ENCODE results near the gene FOXP2.

Gene FOXP2

DNA sequence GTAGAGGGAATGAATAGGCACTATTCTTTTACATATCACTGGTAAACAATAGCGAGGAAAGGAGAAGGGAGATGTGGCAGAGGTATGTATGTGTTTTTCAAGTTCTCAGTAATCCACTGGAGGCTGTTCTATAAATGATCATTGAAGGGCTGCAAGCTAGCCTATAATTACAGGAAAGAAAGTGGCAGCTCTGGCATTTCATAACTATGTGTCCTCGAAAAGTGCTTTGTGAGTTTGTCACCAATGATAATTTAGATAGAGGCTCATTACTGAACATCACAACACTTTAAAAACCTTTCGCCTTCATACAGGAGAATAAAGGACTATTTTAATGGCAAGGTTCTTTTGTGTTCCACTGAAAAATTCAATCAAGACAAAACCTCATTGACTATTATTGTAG, 235.1 kb downstream of the FOXP2 start:
- in situ Hi-C loops (cut with HindIII; ENCODE audit: low sequenced_read_pairs), result no loop called here

DNA sequence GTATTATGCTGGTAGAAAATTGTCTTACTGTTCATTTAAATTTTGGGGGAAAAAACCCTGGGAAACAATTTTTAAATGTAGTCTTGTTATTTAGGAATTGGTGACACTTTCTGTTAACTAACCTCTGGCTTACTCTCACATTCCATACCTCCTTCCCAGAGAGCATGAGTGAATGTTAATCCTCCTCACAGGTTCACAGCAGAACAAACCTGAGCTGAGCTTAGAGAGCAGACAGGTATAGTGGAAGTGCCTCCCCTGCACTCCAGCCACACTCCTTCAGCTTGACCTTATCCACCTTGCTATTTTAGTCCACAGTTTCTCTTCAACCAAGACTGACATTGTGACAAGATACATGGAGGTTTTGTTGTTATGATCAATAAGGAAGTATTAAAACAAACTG, 235.9 kb downstream of the FOXP2 start:
- in situ Hi-C loops (cut with HindIII; ENCODE audit: low sequenced_read_pairs), result no loop called here

DNA sequence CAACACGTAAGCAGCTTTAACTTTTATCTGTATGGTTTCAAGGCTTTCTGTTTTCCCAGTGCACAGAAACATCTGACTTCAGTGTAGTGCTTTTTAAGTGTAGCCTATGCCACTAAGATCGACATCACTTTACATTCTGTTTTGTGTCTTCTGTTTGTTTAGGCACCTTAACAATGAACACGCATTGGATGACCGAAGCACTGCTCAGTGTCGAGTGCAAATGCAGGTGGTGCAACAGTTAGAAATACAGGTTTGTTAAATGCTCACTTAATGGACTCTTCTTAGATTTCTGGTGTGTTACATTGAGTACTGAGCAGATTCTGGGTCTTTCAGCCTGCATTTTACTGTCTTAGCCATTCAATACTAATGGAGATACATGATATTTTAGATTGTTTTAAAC, 237.4 kb downstream of the FOXP2 start:
- in situ Hi-C loops (cut with HindIII; ENCODE audit: low sequenced_read_pairs), result no loop called here

DNA sequence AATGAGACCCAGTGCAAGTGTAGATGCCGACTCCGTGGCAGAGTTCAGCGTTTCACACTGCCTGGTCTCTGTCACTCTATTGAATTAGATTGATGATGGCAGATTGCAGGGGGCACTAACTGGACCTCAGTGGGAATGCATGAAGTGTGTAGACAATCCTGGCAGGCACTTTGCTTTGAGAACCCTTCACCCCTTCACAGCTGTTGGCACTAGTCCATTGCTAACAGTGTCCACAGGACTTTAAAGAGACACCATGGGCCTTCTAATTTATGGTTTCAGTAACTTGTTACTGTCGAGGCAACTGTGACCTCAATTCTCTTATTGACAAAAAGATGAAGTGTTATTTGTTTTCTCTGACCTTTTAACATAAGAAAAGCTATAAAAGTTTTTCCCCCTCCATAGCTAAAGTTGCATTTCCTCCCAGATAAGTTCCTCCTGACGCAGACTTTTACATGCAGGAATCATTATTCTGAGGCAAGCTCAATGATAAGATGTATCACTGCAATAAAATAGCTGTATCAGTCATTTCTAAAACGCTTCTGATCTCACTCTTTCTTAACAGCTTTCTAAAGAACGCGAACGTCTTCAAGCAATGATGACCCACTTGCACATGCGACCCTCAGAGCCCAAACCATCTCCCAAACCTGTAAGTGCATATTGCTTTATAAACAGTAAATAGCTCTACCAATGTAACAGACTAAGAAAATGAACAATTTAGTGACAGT, 238.9 kb downstream of the FOXP2 start:
- in situ Hi-C loops (cut with HindIII; ENCODE audit: low sequenced_read_pairs), result no loop called here

DNA sequence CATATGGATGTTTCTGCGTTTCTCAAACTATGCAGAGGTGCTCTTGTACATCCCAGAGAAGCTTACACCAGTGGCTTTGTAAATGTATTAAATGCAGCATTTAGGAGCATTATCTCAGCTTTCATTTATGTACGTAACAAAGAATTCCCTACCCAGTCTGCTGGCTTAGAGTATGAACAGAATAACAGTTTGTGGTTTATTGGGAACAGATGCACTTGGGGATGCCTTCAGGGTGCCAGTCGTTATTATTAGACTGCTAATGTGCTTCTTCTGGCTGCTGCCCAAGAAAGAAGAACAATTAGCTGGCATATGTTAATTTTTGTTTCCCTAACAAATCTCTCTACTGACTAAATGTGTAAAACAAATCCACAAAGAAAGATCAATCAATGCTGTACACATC, 241.9 kb downstream of the FOXP2 start:
- in situ Hi-C loops (cut with HindIII; ENCODE audit: low sequenced_read_pairs), result no loop called here

DNA sequence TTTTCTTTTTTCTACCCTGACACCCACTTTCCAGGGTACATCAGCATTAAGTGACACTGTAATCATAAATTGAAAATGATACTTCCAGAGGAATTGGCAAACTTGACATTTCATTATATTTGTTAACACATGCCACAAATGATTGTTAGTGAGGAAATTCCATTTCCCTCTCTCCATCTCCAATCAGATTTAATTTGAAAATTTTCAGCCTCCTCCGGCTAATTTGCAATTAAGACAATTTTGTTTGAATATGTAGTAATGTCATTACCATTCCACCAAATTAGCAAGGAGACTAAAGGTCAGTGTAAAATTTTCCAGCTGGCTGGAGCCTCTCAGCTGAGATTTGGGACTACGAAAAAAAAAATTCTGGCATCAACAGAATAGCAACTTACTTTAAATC, 242.7 kb downstream of the FOXP2 start:
- in situ Hi-C loops (cut with HindIII; ENCODE audit: low sequenced_read_pairs), result no loop called here

DNA sequence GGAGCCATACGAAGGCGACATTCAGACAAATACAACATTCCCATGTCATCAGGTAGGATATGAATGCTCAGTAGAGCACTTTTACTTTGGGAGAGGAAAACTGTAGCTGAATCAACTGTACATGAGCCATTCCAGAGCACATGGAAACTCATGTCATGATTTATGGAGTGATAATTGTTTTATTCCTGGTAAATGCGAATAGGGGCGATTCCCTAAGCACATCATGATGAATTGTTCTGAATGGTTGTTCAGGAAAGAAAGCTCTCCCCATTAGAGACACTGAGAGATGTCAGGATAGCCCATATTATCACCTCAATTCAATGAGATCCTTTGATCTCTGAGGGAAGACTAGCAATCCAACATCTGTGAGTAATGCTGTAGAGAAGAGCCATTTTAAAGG, 243.6 kb downstream of the FOXP2 start:
- in situ Hi-C loops (cut with HindIII; ENCODE audit: low sequenced_read_pairs), result no loop called here

DNA sequence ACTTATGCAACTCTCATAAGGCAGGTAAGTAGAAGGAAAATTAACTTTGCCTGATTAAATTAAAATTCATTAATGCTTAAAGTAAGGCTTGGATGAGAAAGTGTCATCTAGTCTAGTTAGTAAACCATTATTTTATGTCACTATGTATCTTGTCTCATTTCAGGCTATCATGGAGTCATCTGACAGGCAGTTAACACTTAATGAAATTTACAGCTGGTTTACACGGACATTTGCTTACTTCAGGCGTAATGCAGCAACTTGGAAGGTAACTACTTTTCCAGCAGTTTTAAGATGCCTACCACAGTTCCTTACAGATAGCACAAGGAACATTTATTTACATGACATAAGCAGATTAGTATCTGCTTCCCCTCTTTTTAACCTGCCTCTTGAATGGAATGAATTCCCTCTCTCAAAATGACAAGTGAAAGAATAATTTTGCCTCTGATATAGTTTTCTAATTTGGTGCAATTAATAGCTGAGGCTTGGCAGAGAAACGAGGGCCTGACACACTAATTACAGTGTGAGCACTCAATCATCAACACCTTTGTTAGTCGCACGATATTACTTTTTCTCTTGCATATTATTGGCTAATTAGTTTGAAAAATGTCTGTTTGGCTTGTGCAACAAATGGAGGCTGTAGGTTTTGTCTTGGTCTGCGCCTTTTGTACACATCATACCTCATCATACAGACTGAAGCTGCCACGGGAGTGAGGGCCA, 245.0 kb downstream of the FOXP2 start:
- in situ Hi-C loops (cut with HindIII; ENCODE audit: low sequenced_read_pairs), result no loop called here

DNA sequence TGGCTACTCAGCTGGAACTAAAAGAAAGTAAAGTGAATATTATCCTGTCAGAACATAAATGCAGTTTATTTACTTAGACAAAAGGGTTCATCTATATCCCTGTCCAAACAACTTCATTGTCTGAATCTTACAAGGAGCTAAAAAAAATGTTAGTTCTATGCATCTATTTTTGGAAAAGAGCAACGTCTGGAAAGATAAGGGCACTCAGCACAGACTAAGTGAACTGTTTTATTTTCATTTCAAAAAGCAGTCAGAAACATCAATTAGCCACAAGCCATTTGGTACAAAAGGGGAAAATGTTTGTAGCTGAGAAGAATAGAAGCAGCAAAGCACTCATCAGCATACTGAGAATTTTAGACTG, 245.5 kb downstream of the FOXP2 start:
- in situ Hi-C loops (cut with HindIII; ENCODE audit: low sequenced_read_pairs), result no loop called here

DNA sequence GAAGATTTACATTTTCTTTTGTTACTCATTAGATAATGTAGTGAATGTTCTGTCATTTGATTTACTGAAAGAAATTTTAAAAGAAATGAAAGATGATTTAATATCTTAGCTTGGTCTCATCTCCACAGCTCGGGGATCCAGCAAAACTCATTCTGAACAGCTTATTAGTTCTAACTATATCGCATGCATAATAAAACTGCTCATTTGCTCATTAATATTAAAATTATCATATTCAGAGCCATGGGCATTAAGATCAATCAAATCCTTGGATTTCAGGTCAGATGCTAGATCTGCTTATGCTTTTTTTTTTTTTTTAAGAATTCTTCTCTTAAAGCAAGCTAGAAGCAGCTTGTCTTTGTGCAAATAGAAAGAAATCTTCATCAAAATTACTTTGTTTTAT, 246.1 kb downstream of the FOXP2 start:
- in situ Hi-C loops (cut with HindIII; ENCODE audit: low sequenced_read_pairs), result no loop called here

DNA sequence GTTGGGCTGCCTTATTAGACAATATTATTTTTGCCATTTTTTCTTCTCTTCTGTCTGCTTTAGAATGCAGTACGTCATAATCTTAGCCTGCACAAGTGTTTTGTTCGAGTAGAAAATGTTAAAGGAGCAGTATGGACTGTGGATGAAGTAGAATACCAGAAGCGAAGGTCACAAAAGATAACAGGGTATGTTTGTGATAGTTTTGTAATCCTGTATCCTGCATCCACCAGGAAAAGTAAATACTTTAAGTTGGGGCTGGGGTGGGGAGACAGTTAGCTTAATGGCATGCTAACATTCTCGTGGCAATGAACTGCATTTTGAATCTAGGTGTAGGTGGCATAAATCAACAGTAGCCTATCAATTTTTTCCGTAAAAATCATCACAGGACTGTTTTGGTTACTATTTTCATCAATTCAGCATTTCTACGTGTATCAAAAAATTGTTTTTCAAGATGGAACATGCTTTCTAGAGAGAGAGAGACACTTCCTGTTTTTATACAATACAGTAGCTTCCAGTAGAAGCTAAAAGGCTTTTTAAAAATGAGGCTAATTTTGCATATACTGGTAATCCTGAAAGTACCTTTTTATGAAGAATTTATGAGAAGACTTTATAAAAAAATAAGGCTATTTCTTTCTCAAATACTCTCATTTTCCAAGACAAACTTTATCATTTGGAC, 247.5 kb downstream of the FOXP2 start:
- in situ Hi-C loops (cut with HindIII; ENCODE audit: low sequenced_read_pairs), result no loop called here

DNA sequence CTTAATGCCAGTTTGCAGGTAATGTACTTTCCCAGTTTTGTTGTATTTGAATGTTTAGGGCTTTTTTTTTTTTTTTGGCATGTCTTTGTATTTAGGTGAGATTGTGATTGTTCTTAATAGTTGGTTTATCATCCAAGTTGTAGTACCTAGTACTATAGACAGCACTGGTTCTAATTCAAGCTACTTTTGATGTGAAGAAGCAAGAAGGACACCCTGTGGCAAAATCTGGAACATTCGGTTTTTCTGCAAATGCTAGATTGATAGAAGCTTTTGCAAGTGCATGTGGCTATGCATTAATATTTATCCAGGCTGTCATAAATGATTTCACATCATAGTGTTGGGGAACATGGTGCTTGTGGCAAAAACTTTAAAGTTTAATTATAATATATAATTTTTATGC, 248.9 kb downstream of the FOXP2 start:
- in situ Hi-C loops (cut with HindIII; ENCODE audit: low sequenced_read_pairs), result no loop called here

DNA sequence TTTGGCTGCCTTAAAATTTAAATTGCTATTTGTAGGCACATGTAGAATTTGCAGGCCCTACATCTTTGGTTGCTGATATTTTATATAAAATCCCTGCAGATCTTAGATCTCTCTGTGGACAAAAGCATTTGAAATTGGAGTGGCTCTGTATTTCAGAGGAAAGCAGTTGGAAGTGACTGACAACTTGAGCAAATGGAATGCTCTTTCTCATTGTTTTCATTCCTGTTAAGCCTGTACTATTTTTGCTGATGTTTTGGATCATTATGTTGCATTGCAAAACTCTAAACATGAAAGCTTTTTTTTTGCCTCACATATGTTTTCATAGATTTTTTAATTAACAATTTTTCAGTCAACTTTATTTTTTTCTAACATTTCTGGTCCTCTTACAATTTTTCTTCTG, 256.1 kb downstream of the FOXP2 start:
- in situ Hi-C loops (cut with HindIII; ENCODE audit: low sequenced_read_pairs), result no loop called here

DNA sequence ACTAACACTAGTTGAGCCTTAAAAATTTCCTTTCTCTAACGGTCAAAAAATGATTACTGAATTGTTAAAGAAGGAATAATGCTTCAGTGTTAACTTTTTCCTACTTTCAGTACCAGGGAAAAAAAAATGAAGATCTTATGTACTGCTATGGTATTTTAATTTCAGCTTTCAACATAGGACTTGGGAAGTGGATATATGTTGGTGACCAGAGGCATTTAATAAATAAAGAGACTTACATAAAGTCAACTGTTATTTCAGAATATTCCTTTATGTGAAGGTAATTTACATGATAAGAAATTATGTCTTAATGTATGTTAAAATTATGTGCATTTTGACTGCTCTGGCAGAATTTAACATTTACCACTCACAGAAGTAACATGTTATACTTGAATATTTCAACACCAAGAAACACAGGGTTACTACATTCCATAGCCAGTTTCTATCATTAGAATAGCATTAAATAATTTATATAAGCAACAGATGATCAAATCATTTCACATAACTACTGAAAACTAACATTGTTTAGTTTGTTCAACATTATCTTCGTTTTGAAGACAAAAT, 257.0 kb downstream of the FOXP2 start:
- in situ Hi-C loops (cut with HindIII; ENCODE audit: low sequenced_read_pairs), result no loop called here

DNA sequence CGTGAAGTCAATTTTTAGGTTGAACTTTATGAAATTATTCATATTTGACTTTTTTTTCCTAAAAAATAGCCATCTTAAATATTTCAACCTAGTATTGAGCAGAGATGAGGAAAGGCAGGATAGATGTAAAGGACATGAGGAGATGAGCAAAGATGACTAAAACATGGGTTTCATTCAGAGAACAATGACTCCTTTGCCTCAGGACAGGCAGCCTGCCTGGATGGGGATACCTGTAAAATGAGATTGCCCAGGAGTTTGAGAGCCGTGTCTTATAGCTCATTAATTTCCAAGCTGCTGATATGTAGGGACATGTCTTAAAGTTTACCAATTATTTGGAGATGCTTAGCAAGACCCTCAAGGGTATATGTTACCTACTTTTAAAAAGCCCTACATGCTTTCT, 263.5 kb downstream of the FOXP2 start:
- in situ Hi-C loops (cut with HindIII; ENCODE audit: low sequenced_read_pairs), result no loop called here

DNA sequence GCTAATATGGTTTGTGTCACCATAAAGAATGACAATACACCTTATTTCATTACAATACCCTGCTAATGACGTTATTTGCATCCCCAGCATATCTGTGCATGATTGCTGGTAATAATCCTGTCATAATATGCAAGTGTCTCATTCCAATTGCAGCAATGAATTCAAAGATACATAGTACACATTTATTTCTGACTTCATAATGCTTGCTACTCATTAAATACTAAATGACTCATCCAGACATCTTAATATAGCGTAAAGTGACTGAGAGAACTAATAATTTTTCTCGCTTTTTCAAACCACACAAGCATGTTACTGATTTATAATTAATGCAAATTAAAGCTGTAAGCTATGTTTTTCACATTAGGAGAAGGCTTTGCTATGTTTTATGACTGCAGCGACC, 272.6 kb downstream of the FOXP2 start:
- in situ Hi-C loops (cut with HindIII; ENCODE audit: low sequenced_read_pairs), result no loop called here

DNA sequence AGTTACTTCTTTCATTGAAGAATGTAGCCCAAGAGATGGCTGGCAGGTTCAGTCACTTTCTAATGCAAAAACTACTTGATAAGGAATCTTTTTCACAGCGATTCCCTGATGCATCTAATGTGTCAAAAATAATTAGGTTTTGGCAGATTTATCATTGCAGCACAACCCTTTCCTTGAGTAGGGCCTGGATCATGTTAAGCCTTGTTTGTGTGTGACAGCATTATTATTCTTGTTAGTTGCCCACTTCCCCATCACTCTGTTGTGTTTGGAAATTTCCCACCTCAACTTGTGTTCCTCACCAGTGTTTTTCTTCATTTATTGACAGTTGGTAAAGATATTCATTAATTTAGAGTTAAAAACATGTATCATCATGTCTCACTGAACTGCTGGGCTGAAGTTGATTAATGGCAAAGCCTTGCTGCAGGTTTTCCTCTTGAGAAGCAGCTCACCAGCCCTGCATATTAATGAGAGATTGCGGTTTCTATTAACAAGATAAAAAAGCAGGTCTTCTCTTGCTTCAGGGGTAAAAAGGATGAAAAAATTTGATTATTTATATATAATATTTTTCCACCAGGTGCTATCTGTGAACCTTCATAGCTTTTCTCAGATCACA, 273.9 kb downstream of the FOXP2 start:
- in situ Hi-C loops (cut with HindIII; ENCODE audit: low sequenced_read_pairs), result no loop called here

DNA sequence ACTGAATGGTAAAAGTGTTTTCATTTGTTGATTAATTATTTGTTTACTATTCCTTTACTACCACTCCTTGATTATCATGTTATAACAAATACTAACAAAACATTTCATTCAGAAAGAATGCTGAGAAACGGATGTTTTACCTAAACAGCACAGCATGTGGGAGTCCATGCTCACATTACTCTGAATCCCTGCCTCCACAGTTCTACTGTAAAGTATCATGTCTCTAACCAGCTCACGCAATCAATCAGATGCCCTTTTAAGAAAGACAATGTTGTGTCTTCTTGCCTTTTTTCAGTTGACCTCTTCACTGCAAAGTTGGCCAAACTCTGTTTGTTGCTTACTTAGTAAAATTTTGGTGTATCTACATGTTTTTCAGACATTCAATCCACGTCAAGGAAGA, 274.8 kb downstream of the FOXP2 start:
- in situ Hi-C loops (cut with HindIII; ENCODE audit: low sequenced_read_pairs), result no loop called here

DNA sequence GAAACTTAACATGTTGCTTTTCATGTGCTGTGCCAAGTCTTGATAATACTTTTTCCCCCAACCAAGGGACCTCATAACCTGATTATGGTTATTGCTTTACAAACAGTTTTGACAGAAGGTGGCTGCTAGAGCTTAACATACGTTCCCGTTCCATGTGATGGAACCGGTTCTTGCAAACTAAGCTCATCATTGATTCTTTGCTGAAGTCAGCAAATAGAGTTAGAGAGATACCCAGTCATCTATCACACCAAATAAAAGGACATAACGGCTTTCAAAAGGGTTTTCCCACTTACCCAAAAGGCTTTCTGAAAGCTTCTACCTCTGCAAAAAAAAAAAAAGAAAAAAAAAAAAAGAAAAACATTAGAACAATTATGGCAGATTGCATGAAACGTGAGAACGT, 277.0 kb downstream of the FOXP2 start:
- in situ Hi-C loops (cut with HindIII; ENCODE audit: low sequenced_read_pairs), result no loop called here

DNA sequence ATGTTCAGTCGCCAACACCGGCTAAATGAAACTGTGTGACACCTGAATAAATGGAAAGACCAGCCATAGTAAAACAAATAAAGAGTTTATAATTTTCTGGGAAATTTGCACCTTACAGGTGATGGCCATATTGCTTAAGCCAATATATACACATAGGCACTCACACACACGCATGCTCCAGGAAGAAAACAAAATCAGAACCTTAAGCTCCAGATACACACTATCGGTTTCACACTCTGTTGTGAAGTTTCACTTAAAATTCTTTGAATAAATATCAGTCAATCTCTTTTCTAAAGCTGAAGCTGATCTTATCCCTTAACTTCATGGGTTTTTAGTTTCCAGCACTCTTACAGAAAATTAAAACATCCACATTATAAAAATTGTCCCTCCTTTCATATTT, 280.6 kb downstream of the FOXP2 start:
- in situ Hi-C loops (cut with HindIII; ENCODE audit: low sequenced_read_pairs), result no loop called here

DNA sequence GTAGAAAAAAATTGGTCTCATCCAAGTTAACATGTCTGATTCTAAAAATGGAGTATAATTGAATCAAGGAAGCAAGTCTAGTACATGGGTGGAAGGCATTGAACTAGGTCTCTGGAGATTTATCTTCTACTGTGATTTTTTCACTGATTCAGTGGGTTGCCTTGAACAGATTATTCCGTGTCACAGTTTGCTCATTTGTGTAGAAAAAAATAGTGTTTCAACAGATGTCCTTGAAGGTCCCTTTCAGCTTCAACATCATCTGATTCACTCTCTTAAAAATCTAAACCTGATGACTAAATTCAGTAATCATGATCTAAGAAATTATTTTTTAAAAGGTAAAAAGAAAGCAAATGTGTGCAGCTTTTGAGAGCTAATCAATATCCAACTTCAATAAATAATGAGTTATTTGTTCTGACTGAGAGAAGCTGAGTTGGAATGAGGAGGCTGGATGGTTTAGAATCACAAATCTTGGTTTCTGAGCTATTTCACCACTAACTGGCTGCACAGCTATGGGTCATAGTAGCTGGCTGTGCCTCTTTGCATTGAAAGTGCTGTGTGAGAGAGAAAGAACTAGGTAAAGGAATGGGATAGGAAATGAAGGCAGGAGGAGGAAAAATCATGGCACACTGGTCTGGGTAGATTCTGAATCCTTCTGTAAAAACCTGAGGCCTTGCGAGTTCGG, 285.8 kb downstream of the FOXP2 start:
- in situ Hi-C loops (cut with HindIII; ENCODE audit: low sequenced_read_pairs), result no loop called here
